K562 (cell line): ENCODE results near the gene HSPA6. TPM values are rescaled to one million over a fixed set of nuclear protein-coding genes. Genes with fewer than 3 reads are reported as not detected.

Experiments
- GATAD2A ChIP-seq: fragments of 450-650 bp; IDR thresholded peaks from 2 replicates; pipeline ENCODE4 v1.6.1; 2017
- HNRNPLL ChIP-seq: fragments of 200-400 bp; formaldehyde crosslinking; IDR thresholded peaks from 2 replicates; pipeline ENCODE4 v1.6.1; 2017; ENCODE audit warnings: low read length, low read depth, mild to moderate bottlenecking; ENCODE audit not compliant: poor library complexity, severe bottlenecking
- L3MBTL2 ChIP-seq: fragments of 450-650 bp; IDR thresholded peaks from 2 replicates; pipeline ENCODE4 v1.6.1; 2016; ENCODE audit warnings: mild to moderate bottlenecking, moderate library complexity
- SMAD4 ChIP-seq: fragments of 250-450 bp; sonication (Bioruptor Pico); conservative IDR thresholded peaks from 2 replicates; pipeline ENCODE4 v1.8.0; 2021; ENCODE audit warnings: inconsistent platforms, mild to moderate bottlenecking, moderate library complexity
- ZNF175 ChIP-seq: fragments of 200-800 bp; sonication (Bioruptor generic); IDR thresholded peaks from 2 replicates; pipeline ENCODE4 v1.6.1; 2016; ENCODE audit warnings: low read depth, mild to moderate bottlenecking, missing genetic modification characterization, missing compliant biosample characterization
- polyA plus RNA-seq, 8 experiments: library from polyadenylated mRNA; depleted of rRNA in 4 of 8; stranded (reverse) in 5 of 8; unstranded in 3 of 8; fragments of >200 nt; fragmentation: Nextera tagmentation in 2 of 8; fragmentation: Illumina TruSeq in 1 of 8; extraction: Ambion mirVana in 2 of 8; extraction: Trizol in 1 of 8; gene quantifications; 2 replicates each; pipeline versions ENCODE4 v1.2.1 to v1.2.3, GENCODE V29; 2011 to 2014; ENCODE audit warnings: inconsistent platforms in 1 of 8, missing spikeins in 1 of 8
- total RNA-seq, 7 experiments: library from RNA; depleted of rRNA in 6 of 7; stranded (reverse); fragments of >200 nt in 6 of 7; fragmentation: Illumina TruSeq in 2 of 7; extraction: Trizol in 2 of 7; gene quantifications; 2 replicates each; pipeline versions ENCODE4 v1.2.1 to v1.2.3, GENCODE V29; 2011 to 2021; ENCODE audit warnings: low replicate concordance in 1 of 7
- TF ChIP-seq, protein P1 (sequence below): fragments of 450-650 bp; IDR thresholded peaks from 2 replicates; pipeline ENCODE4 v1.6.1; 2016; ENCODE audit warnings: mild to moderate bottlenecking, moderate library complexity
- TF ChIP-seq, protein P2 (sequence below): fragments of 450-650 bp; IDR thresholded peaks from 2 replicates; pipeline ENCODE4 v1.6.1; 2016
- TF ChIP-seq, protein P3 (sequence below): fragments of 450-650 bp; IDR thresholded peaks from 2 replicates; pipeline ENCODE4 v1.6.1; 2017; ENCODE audit warnings: antibody characterized with exemption, mild to moderate bottlenecking

HSPA6 gene
- total and polyA plus RNA-seq, 9 of the 15 experiments (the other 6 are each of a cell fraction or from before 2014, with no cell fraction given), result 0.15 to 10.0 (median 2.4) TPM

DNA sequence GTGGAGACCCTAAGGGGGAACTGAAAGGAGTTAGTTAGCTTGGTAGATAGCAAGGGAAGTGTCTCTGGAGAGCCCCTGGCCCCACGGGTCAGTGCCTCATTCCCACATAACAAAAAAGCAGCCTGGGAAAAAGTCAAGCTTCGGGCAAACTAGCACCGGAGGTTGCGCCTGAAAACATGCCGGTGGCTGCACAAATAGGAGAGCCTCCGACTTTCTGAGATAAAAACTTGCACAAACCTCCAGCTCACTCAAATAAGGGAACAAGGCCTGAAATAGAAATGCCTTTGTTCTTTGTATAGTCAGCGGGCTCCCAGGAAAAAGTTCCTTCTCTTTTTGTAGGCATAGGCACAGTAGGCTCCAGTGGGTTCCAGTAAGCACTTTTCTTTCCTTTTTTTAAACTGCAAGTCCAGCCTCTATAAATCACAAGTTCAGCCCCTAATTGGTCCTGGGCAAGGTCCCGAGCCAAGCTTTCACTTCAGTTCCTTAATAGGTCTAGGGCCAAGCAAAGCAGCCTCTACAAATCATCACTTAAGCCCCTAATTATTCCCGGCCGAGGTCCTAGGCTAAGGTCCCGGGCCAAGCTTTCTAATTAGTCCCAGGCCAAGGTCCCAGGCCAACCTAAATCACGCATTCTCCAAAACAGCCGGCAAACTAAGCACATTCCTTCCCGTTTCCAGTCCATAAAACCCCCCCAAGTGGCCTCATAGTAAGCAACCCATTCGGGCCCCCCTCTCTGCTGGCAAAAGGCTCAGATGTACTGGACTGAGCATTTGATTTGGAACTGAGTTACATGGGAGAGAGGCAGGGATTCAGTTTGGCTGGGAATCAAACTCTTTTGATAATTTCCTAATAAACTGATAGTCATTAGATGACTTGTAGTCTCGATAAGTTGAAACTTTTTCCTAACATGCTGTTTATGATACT is 8.6 kb downstream of the HSPA6 start (continued):
- TF ChIP-seq, protein P1, sequence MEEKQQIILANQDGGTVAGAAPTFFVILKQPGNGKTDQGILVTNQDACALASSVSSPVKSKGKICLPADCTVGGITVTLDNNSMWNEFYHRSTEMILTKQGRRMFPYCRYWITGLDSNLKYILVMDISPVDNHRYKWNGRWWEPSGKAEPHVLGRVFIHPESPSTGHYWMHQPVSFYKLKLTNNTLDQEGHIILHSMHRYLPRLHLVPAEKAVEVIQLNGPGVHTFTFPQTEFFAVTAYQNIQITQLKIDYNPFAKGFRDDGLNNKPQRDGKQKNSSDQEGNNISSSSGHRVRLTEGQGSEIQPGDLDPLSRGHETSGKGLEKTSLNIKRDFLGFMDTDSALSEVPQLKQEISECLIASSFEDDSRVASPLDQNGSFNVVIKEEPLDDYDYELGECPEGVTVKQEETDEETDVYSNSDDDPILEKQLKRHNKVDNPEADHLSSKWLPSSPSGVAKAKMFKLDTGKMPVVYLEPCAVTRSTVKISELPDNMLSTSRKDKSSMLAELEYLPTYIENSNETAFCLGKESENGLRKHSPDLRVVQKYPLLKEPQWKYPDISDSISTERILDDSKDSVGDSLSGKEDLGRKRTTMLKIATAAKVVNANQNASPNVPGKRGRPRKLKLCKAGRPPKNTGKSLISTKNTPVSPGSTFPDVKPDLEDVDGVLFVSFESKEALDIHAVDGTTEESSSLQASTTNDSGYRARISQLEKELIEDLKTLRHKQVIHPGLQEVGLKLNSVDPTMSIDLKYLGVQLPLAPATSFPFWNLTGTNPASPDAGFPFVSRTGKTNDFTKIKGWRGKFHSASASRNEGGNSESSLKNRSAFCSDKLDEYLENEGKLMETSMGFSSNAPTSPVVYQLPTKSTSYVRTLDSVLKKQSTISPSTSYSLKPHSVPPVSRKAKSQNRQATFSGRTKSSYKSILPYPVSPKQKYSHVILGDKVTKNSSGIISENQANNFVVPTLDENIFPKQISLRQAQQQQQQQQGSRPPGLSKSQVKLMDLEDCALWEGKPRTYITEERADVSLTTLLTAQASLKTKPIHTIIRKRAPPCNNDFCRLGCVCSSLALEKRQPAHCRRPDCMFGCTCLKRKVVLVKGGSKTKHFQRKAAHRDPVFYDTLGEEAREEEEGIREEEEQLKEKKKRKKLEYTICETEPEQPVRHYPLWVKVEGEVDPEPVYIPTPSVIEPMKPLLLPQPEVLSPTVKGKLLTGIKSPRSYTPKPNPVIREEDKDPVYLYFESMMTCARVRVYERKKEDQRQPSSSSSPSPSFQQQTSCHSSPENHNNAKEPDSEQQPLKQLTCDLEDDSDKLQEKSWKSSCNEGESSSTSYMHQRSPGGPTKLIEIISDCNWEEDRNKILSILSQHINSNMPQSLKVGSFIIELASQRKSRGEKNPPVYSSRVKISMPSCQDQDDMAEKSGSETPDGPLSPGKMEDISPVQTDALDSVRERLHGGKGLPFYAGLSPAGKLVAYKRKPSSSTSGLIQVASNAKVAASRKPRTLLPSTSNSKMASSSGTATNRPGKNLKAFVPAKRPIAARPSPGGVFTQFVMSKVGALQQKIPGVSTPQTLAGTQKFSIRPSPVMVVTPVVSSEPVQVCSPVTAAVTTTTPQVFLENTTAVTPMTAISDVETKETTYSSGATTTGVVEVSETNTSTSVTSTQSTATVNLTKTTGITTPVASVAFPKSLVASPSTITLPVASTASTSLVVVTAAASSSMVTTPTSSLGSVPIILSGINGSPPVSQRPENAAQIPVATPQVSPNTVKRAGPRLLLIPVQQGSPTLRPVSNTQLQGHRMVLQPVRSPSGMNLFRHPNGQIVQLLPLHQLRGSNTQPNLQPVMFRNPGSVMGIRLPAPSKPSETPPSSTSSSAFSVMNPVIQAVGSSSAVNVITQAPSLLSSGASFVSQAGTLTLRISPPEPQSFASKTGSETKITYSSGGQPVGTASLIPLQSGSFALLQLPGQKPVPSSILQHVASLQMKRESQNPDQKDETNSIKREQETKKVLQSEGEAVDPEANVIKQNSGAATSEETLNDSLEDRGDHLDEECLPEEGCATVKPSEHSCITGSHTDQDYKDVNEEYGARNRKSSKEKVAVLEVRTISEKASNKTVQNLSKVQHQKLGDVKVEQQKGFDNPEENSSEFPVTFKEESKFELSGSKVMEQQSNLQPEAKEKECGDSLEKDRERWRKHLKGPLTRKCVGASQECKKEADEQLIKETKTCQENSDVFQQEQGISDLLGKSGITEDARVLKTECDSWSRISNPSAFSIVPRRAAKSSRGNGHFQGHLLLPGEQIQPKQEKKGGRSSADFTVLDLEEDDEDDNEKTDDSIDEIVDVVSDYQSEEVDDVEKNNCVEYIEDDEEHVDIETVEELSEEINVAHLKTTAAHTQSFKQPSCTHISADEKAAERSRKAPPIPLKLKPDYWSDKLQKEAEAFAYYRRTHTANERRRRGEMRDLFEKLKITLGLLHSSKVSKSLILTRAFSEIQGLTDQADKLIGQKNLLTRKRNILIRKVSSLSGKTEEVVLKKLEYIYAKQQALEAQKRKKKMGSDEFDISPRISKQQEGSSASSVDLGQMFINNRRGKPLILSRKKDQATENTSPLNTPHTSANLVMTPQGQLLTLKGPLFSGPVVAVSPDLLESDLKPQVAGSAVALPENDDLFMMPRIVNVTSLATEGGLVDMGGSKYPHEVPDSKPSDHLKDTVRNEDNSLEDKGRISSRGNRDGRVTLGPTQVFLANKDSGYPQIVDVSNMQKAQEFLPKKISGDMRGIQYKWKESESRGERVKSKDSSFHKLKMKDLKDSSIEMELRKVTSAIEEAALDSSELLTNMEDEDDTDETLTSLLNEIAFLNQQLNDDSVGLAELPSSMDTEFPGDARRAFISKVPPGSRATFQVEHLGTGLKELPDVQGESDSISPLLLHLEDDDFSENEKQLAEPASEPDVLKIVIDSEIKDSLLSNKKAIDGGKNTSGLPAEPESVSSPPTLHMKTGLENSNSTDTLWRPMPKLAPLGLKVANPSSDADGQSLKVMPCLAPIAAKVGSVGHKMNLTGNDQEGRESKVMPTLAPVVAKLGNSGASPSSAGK, result peak; percentile 37; the same call in 1 of the 2 replicates
- TF ChIP-seq GATAD2A (peak; percentile 28; the same call in 1 of the 2 replicates), SMAD4 (CRISPR knock-in tag) (peak; percentile 34; the same call in 1 of the 2 replicates), L3MBTL2 (peak; percentile 37; the same call in 1 of the 2 replicates), HNRNPLL (peak; percentile 44), ZNF175 (CRISPR knock-in tag) (0 out of 2 replicates have a peak, but pooled peaks have one; percentile 25)
- TF ChIP-seq, protein P2, sequence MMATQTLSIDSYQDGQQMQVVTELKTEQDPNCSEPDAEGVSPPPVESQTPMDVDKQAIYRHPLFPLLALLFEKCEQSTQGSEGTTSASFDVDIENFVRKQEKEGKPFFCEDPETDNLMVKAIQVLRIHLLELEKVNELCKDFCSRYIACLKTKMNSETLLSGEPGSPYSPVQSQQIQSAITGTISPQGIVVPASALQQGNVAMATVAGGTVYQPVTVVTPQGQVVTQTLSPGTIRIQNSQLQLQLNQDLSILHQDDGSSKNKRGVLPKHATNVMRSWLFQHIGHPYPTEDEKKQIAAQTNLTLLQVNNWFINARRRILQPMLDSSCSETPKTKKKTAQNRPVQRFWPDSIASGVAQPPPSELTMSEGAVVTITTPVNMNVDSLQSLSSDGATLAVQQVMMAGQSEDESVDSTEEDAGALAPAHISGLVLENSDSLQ, result peak; percentile 30; the same call in 1 of the 2 replicates
- TF ChIP-seq, protein P3, sequence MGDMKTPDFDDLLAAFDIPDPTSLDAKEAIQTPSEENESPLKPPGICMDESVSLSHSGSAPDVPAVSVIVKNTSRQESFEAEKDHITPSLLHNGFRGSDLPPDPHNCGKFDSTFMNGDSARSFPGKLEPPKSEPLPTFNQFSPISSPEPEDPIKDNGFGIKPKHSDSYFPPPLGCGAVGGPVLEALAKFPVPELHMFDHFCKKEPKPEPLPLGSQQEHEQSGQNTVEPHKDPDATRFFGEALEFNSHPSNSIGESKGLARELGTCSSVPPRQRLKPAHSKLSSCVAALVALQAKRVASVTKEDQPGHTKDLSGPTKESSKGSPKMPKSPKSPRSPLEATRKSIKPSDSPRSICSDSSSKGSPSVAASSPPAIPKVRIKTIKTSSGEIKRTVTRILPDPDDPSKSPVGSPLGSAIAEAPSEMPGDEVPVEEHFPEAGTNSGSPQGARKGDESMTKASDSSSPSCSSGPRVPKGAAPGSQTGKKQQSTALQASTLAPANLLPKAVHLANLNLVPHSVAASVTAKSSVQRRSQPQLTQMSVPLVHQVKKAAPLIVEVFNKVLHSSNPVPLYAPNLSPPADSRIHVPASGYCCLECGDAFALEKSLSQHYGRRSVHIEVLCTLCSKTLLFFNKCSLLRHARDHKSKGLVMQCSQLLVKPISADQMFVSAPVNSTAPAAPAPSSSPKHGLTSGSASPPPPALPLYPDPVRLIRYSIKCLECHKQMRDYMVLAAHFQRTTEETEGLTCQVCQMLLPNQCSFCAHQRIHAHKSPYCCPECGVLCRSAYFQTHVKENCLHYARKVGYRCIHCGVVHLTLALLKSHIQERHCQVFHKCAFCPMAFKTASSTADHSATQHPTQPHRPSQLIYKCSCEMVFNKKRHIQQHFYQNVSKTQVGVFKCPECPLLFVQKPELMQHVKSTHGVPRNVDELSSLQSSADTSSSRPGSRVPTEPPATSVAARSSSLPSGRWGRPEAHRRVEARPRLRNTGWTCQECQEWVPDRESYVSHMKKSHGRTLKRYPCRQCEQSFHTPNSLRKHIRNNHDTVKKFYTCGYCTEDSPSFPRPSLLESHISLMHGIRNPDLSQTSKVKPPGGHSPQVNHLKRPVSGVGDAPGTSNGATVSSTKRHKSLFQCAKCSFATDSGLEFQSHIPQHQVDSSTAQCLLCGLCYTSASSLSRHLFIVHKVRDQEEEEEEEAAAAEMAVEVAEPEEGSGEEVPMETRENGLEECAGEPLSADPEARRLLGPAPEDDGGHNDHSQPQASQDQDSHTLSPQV, result peak; percentile 76
